K562 treated with DMSO at 1 percent for 48 hours (cell line): ENCODE results near the gene GDF7. TPM values are rescaled to one million over a fixed set of nuclear protein-coding genes. Genes with fewer than 3 reads are reported as not detected.

Experiments
- total RNA-seq: library from RNA; unstranded; fragments of 300-600 nt; gene quantifications from 2 replicates; pipeline ENCODE4 v1.2.3, GENCODE V29; 2022; ENCODE audit warnings: low replicate concordance; ENCODE audit errors: extremely low read depth

Gene GDF7
- not detected in 2 replicates for total RNA-seq

GRCh38 chr2:20666304-20667150, at the start of gene GDF7:
Gene GDF7, plus strand, starts transcription at chr2:20667144. Its CDS starts 96 bp downstream, at chr2:20667240.

GRCh38 chr2:20650877-20651730, 15.8 kb upstream of the GDF7 start, which contains the start of gene HS1BP3:
Gene HS1BP3, minus strand, starts transcription at chr2:20651098. Its CDS starts 35 bp downstream, at chr2:20651063.

Other genes starting within 250 kb of the GDF7 start
- not detected in 2 replicates for gene RHOB, start 220.1 kb upstream of the GDF7 start, total RNA-seq
- not detected in 2 replicates for gene HS1BP3, start 16.0 kb upstream of the GDF7 start, total RNA-seq
- not detected in 2 replicates for gene LDAH, start 156.0 kb downstream of the GDF7 start, total RNA-seq